OCI-LY7 (cell line): ENCODE results near the gene CYP3A4. TPM values are rescaled to one million over a fixed set of nuclear protein-coding genes. Genes with fewer than 3 reads are reported as not detected.

Source experiments
- BruUV-seq: library from RNA; stranded (reverse); fragments of 400-500 nt; replicated peaks from 2 replicates; lab custom pipeline; 2021; lab: Mats Ljungman, UMichigan
- CTCF ChIA-PET: fragments of 300-600 bp; sonication (Branson Sonifier 250); formaldehyde crosslinking; loops from one replicate; lab custom pipeline; 2022; ENCODE audit warnings: antibody characterized with exemption; ENCODE audit not compliant: unreplicated experiment; lab: Charles Lee
- POLR2A ChIA-PET: fragments of 300-600 bp; sonication (Branson Sonifier 250); formaldehyde crosslinking; loops from one replicate; lab custom pipeline; 2022; ENCODE audit warnings: antibody characterized with exemption; lab: Charles Lee
- DNase-seq: peaks from one replicate; pipeline ENCODE4 v3.0.0-alpha.2; 2015; ENCODE audit warnings: low spot score
- H2AFZ ChIP-seq: fragments of 200-600 bp; sonication (generic), shearing (Covaris generic); 2 replicates; pipeline ENCODE4 v1.6.1; 2014; ENCODE audit warnings: mild to moderate bottlenecking, antibody characterized with exemption, low read length, moderate library complexity
- H3K27ac ChIP-seq: fragments of 200-600 bp; sonication (generic); 2 replicates; pipeline ENCODE4 v1.5.1; 2014; ENCODE audit warnings: mixed run types, low read depth, mild to moderate bottlenecking, moderate library complexity, low read length, inconsistent platforms; ENCODE audit not compliant: poor library complexity, severe bottlenecking
- H3K36me3 ChIP-seq: fragments of 200-600 bp; sonication (generic); 2 replicates; pipeline ENCODE4 v1.6.1; 2014; ENCODE audit warnings: mild to moderate bottlenecking, antibody characterized with exemption, low read length, moderate library complexity, mixed read lengths; ENCODE audit not compliant: insufficient read depth
- H3K4me1 ChIP-seq: fragments of 200-600 bp; sonication (generic); 2 replicates; pipeline ENCODE4 v1.5.1; 2014; ENCODE audit warnings: mild to moderate bottlenecking, low read length; ENCODE audit not compliant: insufficient read depth, poor library complexity, severe bottlenecking
- H3K4me2 ChIP-seq: fragments of 200-600 bp; sonication (generic); 2 replicates; pipeline ENCODE4 v1.6.1; 2014; ENCODE audit warnings: mild to moderate bottlenecking, low read length
- H3K4me3 ChIP-seq: fragments of 200-600 bp; sonication (generic); 2 replicates; pipeline ENCODE4 v1.5.1; 2014; ENCODE audit warnings: mild to moderate bottlenecking, low read depth, low read length; ENCODE audit not compliant: poor library complexity, severe bottlenecking
- H3K79me2 ChIP-seq: fragments of 200-600 bp; sonication (generic); 2 replicates; pipeline ENCODE4 v1.6.1; 2016; ENCODE audit warnings: low read depth, mild to moderate bottlenecking, low read length, moderate library complexity, mixed read lengths; ENCODE audit not compliant: insufficient read depth
- H3K9me2 ChIP-seq: fragments of 200-600 bp; sonication (generic); 2 replicates; pipeline ENCODE4 v1.6.1; 2016; ENCODE audit warnings: mild to moderate bottlenecking, low read length, mixed read lengths; ENCODE audit not compliant: insufficient read depth
- H3K9me3 ChIP-seq: fragments of 200-600 bp; sonication (generic); 2 replicates; pipeline ENCODE4 v1.6.1; 2014; ENCODE audit warnings: mild to moderate bottlenecking, mixed run types, low read length, mixed read lengths
- H4K20me1 ChIP-seq: fragments of 200-600 bp; sonication (generic); 2 replicates; pipeline ENCODE4 v1.6.1; 2014; ENCODE audit warnings: mild to moderate bottlenecking, antibody characterized with exemption, low read length, moderate library complexity, mixed read lengths; ENCODE audit not compliant: insufficient read depth
- CTCF ChIP-seq: fragments of 200-600 bp; sonication (generic); conservative IDR thresholded peaks from 2 replicates; pipeline ENCODE4 v1.5.1; 2014; ENCODE audit warnings: mild to moderate bottlenecking, antibody characterized with exemption, low read length, moderate library complexity, mixed read lengths
- EZH2phosphoT487 ChIP-seq: fragments of 200-600 bp; sonication (generic); IDR thresholded peaks from 2 replicates; pipeline ENCODE4 v1.6.1; 2018; ENCODE audit warnings: low read depth, borderline replicate concordance, mild to moderate bottlenecking, mixed run types, antibody characterized with exemption, low read length, moderate library complexity, mixed read lengths
- intact Hi-C: fragments of 100-400 bp; cut with micrococcal nuclease; formaldehyde crosslinking; loops from one replicate; pipeline ENCODE4 v1.10.0; 2022; ENCODE audit not compliant: unreplicated experiment
- total RNA-seq, 2 experiments: library from RNA; depleted of rRNA in 1 of 2; stranded (reverse); fragments of >200 nt in 1 of 2; shearing (Covaris generic) in 1 of 2; gene quantifications; 2 replicates each; pipeline ENCODE4 v1.2.3, GENCODE V29; 2014 to 2022

The CYP3A4 gene
- total RNA-seq, 2 experiments from 2014 or later: not detected

- Histone ChIP-seq H3K4me1 (no peaks in the 10 kb centered on the region), H3K36me3 (no peaks in the 10 kb centered on the region), H3K9me3 (no peaks in the 10 kb centered on the region), H3K9me2 (no peaks in the 10 kb centered on the region), H2AFZ (no peak overlapping the region), H3K79me2 (no peaks in the 10 kb centered on the region), H4K20me1 (no peaks in the 10 kb centered on the region), H3K4me3 (no peak overlapping the region), H3K27ac (no peak overlapping the region), H3K4me2 (no peak overlapping the region)
- CTCF ChIA-PET: no interaction called here
- DNase-seq: no peak
- no peak for TF ChIP-seq CTCF
- TF ChIP-seq EZH2phosphoT487: no peak
- POLR2A ChIA-PET: interaction anchor here (0.6 kb wide), 1 partner anchor 1085 kb away, joined by 6 read pairs; no protein-coding TSS in a partner anchor
- intact Hi-C loops: no loop called here
- no TSS peak for BruUV-seq
Measured at GRCh38 chr7:99824091-99824490, 40.1 kb upstream of the CYP3A4 start.

GRCh38 chr7:99822731-99823718 lies 39.0 kb upstream of the CYP3A4 start:
- Histone ChIP-seq H4K20me1 (no peaks in the 10 kb centered on the region), H2AFZ (no peak overlapping the region), H3K36me3 (no peaks in the 10 kb centered on the region), H3K27ac (no peak overlapping the region), H3K4me1 (no peaks in the 10 kb centered on the region), H3K4me2 (no peak overlapping the region), H3K9me2 (no peaks in the 10 kb centered on the region), H3K4me3 (no peak overlapping the region), H3K79me2 (no peaks in the 10 kb centered on the region), H3K9me3 (no peaks in the 10 kb centered on the region)
- TF ChIP-seq CTCF (no peak), EZH2phosphoT487 (no peak)
- intact Hi-C loops: no loop called here
- POLR2A ChIA-PET: no interaction called here
- no TSS peak for BruUV-seq
- DNase-seq: no peak
- CTCF ChIA-PET: no interaction called here
